ENCODE measurements around the gene ALDOA.
"Not testable (repeated sequence)": the region's sequence is repeated elsewhere in the genome, so short reads cannot be mapped to it uniquely, and the experiment has no call there.

Gene ALDOA

DNA sequence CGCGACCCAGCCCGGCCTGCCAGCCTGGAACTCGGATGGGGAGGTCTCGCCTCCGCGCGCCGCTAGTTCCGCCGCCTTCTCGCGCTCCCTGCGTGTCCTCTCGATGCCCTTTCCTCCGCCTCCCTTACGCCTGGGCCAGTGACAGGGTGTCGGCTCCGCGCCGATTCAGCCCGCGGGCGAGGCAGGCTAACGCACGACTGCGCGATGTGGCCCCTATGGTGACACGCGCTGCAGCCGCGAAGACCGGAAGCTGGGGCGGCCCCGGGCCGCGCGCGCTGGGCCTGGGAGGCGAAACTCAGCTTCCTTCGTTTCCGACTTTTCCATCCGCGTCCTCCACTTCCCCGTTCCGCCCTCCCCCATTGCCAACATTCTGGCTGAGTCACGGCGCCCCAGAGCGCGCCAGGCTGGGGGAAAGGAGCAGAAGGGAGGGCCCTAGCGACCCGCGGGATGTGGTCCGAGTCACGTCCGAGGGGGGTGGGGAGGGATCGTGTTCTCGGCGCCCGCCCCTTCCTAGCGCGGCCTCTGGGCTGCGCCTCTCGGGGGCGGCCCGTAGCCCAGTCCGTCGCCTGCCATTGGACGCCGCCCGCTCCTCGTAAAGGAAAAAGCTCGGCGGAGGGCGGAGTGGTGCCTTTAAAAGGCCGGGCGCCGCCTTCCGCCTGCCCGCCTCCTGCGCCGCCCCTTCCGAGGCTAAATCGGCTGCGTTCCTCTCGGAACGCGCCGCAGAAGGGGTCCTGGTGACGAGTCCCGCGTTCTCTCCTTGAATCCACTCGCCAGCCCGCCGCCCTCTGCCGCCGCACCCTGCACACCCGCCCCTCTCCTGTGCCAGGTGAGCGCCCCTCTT is at the start of gene ALDOA:
Gene ALDOA (plus strand): TSS at position 659 of the 841 bp plus-strand sequence. CDS start 1,138 bp downstream, outside the sequence.
- peak; percentile 89 for DNase-seq

GRCh38 chr16:30016555-30017276 is 48.8 kb upstream of the ALDOA start:
- DNase-seq = no peak

DNA sequence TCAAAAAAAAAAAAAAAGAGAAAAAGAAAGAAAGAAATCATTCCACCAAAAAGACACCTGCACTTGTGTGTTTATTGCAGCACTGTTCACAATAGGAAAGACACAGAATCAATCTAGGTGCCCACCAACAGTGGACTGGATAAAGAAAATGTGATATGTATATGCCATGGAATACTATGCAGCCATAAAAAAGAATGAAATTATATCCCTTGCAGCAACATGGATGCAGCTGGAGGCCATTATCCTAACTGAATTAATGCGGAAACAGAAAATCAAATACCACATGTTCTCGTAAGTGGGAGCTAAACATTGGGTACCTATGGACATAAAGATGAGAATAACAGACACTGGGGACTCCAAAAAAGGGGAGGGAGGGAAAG is 48.3 kb upstream of the ALDOA start:
- no peak for DNase-seq

DNA sequence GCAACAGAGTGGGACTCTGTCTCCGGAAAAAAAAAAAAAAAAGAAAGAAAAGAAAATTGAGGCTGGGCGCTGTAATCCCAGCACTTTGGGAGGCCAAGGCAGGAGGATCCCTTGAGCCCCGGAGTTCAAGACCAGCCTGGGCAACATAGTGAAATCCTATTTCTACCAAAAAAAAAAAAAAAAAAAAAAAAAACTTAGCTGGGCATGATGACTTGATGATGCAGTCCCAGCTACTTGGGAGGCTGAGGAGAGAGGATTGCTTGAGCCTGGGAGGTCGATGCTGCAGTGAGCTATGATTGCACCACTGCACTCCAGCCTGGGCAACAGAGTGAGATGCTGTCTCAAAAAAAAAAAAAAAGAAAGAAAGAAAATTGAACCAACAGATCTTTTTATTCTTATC is 47.6 kb upstream of the ALDOA start:
- DNase-seq = not testable (repeated sequence)

- no peak for DNase-seq
Measured at GRCh38 chr16:30018731-30019158, 46.8 kb upstream of the ALDOA start.

DNA sequence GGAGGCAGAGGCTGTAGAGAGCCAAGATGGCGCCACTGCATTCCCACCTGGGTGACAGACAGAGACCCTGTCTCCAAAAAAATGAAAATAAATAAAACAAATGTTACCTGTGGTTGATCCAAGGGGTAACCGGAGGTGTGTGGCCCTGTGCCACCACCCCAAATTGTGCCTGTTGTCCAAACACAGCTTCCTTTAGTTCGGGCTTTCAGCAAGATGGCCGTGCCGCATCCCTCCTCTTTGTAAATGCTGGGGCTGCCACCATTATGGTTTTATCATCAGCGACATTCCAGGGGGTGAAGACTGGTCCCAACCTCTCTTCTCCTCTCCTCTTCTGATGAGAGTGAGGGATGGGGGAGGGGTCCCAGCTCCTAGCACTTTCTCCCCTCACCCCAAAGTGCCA is 42.7 kb upstream of the ALDOA start, which contains the start of gene C16orf92:
Gene C16orf92 (plus strand): TSS at position 312 of the 400 bp plus-strand sequence. CDS start 143 bp downstream, outside the sequence.
- no peak for DNase-seq

GRCh38 chr16:30023586-30023985 is 42.0 kb upstream of the ALDOA start:
- no peak for DNase-seq

DNA sequence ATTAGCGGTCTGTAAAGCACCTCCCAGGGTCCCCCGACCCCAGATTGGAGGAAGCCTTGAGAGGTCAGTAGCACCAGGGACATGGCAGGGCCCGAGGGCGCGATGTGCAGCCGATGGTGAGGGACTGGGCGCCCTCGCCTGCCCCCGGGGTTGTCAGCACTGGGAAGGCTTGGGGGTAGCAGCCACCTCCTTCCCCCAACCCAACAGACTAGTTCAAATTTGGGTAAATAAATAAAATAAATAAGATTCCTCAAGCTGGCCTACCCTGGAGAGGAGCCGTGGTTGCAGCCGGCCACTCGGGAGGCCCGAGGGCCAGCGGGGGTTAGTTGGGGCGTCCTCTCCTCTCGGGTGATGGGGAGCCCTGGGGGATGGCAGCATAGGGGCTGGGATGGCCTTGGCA is 41.1 kb upstream of the ALDOA start:
- no peak for DNase-seq

- DNase-seq = no peak
Measured at GRCh38 chr16:30025156-30025555, 40.4 kb upstream of the ALDOA start.

DNA sequence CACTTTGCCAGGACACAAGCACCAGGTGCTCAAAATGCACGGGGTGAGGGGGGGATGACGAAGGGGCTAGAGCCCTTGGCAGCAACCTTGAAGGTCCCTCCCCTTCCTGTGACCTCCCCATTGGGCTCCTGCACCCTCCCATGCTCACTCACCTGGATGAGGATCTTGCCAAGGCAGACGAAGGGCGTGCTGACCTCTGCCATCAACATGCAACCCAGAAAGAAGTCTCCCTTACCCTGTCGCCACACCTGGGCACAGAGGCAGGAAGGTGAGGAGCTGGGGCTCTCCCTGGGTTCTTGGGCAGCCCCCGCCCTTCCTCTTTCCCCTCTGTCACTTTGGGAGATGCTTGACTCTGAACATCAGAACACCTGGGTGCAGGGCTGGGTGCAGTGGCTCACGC is 40.0 kb upstream of the ALDOA start:
- DNase-seq = no peak

DNA sequence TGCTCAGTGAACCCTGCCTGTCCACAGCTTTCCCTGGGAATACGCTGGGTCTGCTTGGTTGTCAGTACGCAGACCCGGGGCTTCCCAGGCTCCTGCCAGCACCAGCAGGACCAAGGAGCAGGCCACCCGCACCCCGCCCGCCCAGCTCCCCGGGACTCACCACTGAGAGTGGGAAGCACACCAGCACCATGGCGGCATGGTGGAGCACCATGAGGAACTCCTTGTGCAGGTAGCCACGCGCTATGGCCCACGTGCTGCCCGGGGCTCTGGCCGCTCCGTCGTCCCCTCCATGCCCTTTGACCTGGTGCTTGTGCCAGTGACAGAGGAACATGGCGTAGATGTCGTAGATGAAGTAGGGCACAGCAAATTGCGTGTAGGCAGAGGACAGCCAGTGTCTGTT is 39.1 kb upstream of the ALDOA start:
- DNase-seq = no peak

GRCh38 chr16:30027588-30028437 is 37.7 kb upstream of the ALDOA start:
- DNase-seq = no peak

- DNase-seq = no peak
Measured at GRCh38 chr16:30028438-30029076, 37.0 kb upstream of the ALDOA start.

- DNase-seq = no peak
Measured at GRCh38 chr16:30030011-30030685, 35.4 kb upstream of the ALDOA start.

DNA sequence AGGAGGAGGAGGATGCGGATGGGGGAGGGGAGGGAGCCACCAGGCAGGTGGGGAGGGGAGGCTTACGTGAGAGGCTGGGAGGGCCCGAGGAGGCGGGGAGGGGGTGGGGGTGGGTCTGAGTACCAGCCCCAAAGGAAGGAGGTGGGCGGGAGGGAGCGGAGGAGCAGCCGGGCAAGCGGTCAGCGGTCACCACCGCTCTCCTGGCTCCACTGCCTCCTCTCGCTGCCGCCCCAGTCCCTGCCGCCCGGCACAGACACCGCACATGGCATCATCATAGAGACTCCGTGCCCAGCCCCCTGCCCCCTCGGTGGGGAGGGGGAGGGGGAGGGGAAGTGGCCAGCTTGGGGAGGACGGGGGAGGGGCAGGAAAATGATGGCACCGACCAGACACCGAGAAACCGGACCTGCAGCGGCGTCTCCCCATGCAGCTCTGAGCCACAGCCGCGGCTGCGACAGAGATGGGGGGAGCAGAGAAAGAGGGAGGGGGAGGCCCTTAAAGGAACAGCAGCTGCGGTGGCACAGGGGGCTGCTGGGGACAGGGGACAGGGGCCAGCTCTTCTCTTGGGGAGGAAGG is 34.6 kb upstream of the ALDOA start, which contains the start of gene TLCD3B:
Gene TLCD3B (minus strand): TSS at position 431 of the 573 bp plus-strand sequence. CDS start 744 bp downstream, outside the sequence.
- DNase-seq = no peak

- DNase-seq = no peak
Measured at GRCh38 chr16:30031477-30031918, 34.1 kb upstream of the ALDOA start.

DNA sequence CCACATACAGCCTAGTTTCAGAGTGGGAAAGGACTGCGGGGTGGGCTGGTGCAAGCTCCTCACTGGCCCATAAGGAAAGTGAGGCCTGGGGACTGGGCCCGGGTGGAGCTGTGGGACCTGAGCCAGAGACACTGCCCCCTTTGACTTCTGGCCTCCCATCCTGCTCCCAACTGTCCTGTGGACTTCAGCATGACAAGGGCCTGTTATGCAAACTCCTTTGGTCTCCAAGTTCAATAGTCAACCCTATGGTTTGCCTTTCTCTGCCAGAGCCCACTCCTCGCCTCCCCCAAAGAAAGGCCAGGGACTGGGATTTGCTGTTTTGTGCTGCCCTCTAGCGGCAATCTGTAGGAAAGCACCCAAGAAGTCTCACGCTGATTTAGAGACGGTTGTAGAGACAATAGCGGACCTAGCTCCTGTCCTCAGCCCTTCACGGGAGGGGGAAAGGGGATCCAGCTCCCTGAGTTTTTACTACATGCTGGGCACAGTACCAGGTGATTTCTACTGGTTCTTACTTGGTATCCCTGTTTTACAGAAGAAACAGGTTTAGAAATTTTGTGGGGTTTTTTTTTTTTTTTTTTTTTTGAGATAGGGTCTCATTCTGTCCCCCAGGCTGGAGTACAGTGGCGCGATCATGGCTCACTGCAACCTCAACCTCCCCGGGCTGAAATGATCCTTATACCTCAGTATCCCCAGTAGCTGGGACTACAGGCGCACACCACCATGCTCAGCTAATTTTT is 33.3 kb upstream of the ALDOA start:
- DNase-seq = peak; percentile 20

DNA sequence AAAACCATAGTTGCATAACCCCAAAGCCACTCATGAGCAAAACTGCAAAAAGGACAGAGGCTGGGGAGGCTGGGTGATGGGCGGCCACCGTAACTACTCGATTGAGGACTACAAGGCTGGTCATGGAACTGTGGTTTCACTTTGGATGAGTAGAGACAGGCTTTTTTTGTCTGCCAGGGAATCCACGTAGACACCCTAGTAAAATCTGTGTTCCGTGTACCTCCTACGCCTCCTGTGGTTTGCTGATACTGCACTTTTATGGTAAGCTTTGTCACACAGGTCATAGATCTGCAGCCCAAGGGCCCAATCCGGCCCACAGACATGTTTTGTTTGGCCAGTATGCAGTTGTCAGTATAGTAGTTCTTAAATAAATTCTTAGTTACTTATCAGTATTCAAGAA is 32.3 kb upstream of the ALDOA start:
- no peak for DNase-seq

DNA sequence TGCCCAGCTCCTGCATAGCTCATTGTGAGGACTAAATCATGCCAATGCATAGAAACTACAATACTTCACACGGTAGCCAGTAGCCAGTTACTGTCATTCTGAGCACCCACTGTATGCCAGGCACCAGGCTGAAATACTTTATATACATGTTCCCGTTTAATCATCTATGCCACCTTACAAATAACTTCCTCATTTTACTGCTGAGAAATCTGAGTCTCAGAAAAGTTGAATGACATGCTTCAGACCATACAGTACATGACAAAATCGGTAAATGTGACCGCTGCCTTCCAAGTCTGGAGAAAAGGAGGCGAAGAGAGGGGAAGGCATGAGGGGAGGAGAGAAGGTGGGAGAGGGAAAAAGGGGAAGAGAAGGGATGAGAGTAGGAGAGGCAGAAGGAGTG is 25.3 kb upstream of the ALDOA start:
- no peak for DNase-seq

- DNase-seq = not testable (repeated sequence)
Measured at GRCh38 chr16:30040690-30041089, 24.9 kb upstream of the ALDOA start.

DNA sequence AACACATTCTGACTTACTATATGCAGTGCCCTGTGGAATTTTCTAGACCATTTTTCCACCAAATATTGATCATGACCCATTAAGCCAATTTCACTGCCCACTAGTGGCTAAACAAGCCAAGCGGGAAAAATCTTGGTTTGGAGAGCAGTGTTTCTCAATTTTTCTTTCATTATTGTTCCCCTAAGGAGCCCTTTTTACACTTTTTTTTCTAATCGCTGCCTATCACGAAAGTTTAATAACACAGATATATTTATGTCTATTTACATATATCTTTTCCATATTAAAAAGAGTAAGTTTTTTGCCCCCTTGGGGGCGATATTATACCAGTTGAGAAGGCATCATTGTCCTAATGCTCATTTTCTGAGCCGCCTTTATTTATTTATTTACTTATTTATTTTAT is 23.7 kb upstream of the ALDOA start:
- DNase-seq = no peak
